Left lobe of liver (tissue), 2 donors: ENCODE results near the gene EP400. TPM values are rescaled to one million over a fixed set of nuclear protein-coding genes. Genes with fewer than 3 reads are reported as not detected.
A peak's percentile ranks its signal among the peaks of the same experiment; 100 is the strongest.

Experiments used
- ATAC-seq: fragments of 200-7000 bp; cut with Tn5 transposase; one replicate; pipeline ENCODE4 v1.9.1; 2020; ENCODE audit warnings: mild to moderate bottlenecking, moderate library complexity
- DNase-seq: peaks from one replicate; pipeline ENCODE4 v3.0.0-alpha.2; 2020; ENCODE audit warnings: low spot score
- total RNA-seq: library from RNA; stranded (reverse); gene quantifications from one replicate; pipeline ENCODE4 v1.2.1, GENCODE V29; 2021
- donor health status: DM: no; HTN: no; CAD: no; lungs with moderate emphysema.
- donor health status: DM: no; HTN: yes; CAD: no.

The EP400 gene
- total RNA-seq, 1 donor from 2014 or later: 14.3 TPM

GRCh38 chr12:131912518-131913274 is 37.0 kb upstream of the EP400 start:
- peak; percentile 15 for ATAC-seq
- DNase-seq: no peak

- ATAC-seq (no peak), DNase-seq (no peak)
These were observed 36.1 kb upstream of the EP400 start for GRCh38 chr12:131913666-131914065.

- no peak for DNase-seq
- no peak for ATAC-seq
These were observed 35.5 kb upstream of the EP400 start for GRCh38 chr12:131914179-131914702.

GRCh38 chr12:131915000-131915689 is 34.6 kb upstream of the EP400 start:
- ATAC-seq: no peak
- DNase-seq: no peak

- no peak for ATAC-seq
- DNase-seq: no peak
These were observed 33.9 kb upstream of the EP400 start for GRCh38 chr12:131915823-131916222.

- DNase-seq: no peak
- no peak for ATAC-seq
These were observed 33.2 kb upstream of the EP400 start for GRCh38 chr12:131916306-131917138.

- ATAC-seq (no peak), DNase-seq (no peak)
These were observed 32.5 kb upstream of the EP400 start for GRCh38 chr12:131917139-131917710.

- DNase-seq (no peak), ATAC-seq (no peak)
These were observed 31.9 kb upstream of the EP400 start for GRCh38 chr12:131917711-131918306.

GRCh38 chr12:131918311-131919050 is 31.3 kb upstream of the EP400 start:
- ATAC-seq: no peak
- DNase-seq: no peak

GRCh38 chr12:131919051-131919347 is 30.7 kb upstream of the EP400 start:
- ATAC-seq: no peak
- no peak for DNase-seq

GRCh38 chr12:131919366-131920156 is 30.2 kb upstream of the EP400 start:
- DNase-seq (no peak), ATAC-seq (peak; percentile 5)

- DNase-seq (no peak), ATAC-seq (no peak)
These were observed 29.6 kb upstream of the EP400 start for GRCh38 chr12:131920157-131920508.

- ATAC-seq (no peak), DNase-seq (no peak)
These were observed 28.6 kb upstream of the EP400 start for GRCh38 chr12:131920902-131921840.

GRCh38 chr12:131921866-131922769 is 27.6 kb upstream of the EP400 start:
- no peak for DNase-seq
- ATAC-seq: peak; percentile 15

GRCh38 chr12:131922772-131923171 is 27.0 kb upstream of the EP400 start:
- DNase-seq: no peak

GRCh38 chr12:131923260-131923659 is 26.5 kb upstream of the EP400 start:
- no peak for ATAC-seq
- no peak for DNase-seq

More at GRCh38 chr12:131922772-131923171, 27.0 kb upstream of the EP400 start:
- ATAC-seq: no peak
